Heart right ventricle (tissue), 16 donors: ENCODE data around the gene FUT2. TPM values are rescaled to one million over a fixed set of nuclear protein-coding genes. Genes with fewer than 3 reads are reported as not detected.
A peak's percentile ranks its signal among the peaks of the same experiment; 100 is the strongest.

Source experiments
- ATAC-seq, 8 donors: fragments of 200-7000 bp; cut with Tn5 transposase; one replicate each; pipeline ENCODE4 v1.9.1; 2020; ENCODE audit warnings: mild to moderate bottlenecking in 8 of 8, moderate library complexity in 8 of 8, moderate number of reproducible peaks in 1 of 8
- DNase-seq, 2 donors: peaks; one replicate each; pipeline ENCODE4 v3.0.0-alpha.2; 2020
- H3K27ac ChIP-seq, 10 donors: fragments of 200-600 bp; sonication (generic) in 2 of 10; one replicate each; pipeline versions ENCODE4 v1.5.0 to v1.8.0; 2020 to 2022; ENCODE audit warnings: mild to moderate bottlenecking in 3 of 10
- H3K27me3 ChIP-seq, 7 donors: fragments of 200-600 bp; one replicate each; pipeline ENCODE4 v1.8.0; 2021 to 2022; ENCODE audit warnings: mild to moderate bottlenecking in 2 of 7
- H3K36me3 ChIP-seq, 9 donors: fragments of 200-600 bp; sonication (generic) in 1 of 9; one replicate each; pipeline versions ENCODE4 v1.5.0 to v1.8.0; 2020 to 2022; ENCODE audit warnings: mild to moderate bottlenecking in 2 of 9
- H3K4me1 ChIP-seq, 9 donors: fragments of 200-600 bp; sonication (generic) in 1 of 9; one replicate each; pipeline versions ENCODE4 v1.5.0 to v1.8.0; 2020 to 2022; ENCODE audit warnings: mild to moderate bottlenecking in 4 of 9
- H3K4me3 ChIP-seq, 10 donors: fragments of 200-600 bp; sonication (generic) in 2 of 10; one replicate each; pipeline versions ENCODE4 v1.5.0 to v1.8.0; 2020 to 2022; ENCODE audit warnings: mild to moderate bottlenecking in 7 of 10, moderate library complexity in 2 of 10
- H3K9me3 ChIP-seq, 11 donors: fragments of 200-600 bp in 10 of 11; sonication (generic) in 2 of 11; one replicate each; pipeline versions ENCODE4 v1.5.0 to v1.8.0; 2013 to 2022; ENCODE audit warnings: mild to moderate bottlenecking in 2 of 11, control low read depth in 1 of 11, moderate library complexity in 1 of 11
- WGBS, 2 donors: extraction: QIAGEN DNeasy Blood & Tissue Kit; methylation state at CpG; one replicate each; pipeline ENCODE4 v1.1.7; 2013; ENCODE audit warnings: inconsistent platforms in 1 of 2; 5-methylcytosine and 5-hydroxymethylcytosine counted together
- intact Hi-C, 10 donors: fragments of 100-400 bp; cut with DNase I; formaldehyde crosslinking; loops; one replicate each; pipeline versions ENCODE4 v1.11.1 to v1.14.2; 2022
- polyA plus RNA-seq, 2 donors: library from polyadenylated mRNA; stranded (reverse); fragments of 200-250 nt; gene quantifications; one replicate each; pipeline ENCODE4 v1.2.3, GENCODE V29; 2013
- total RNA-seq, 10 donors: library from RNA; stranded (reverse); fragmentation: NEBNext Ultra II Directional in 3 of 10; extraction: Animal tissue kit (Norgen Biotek cat#: 25700) in 3 of 10; gene quantifications; one replicate each; pipeline versions ENCODE4 v1.2.1 to v1.2.4, GENCODE V29; 2021 to 2023
- TF ChIP-seq, protein P1 (sequence below), 9 donors: fragments of 200-600 bp; sonication (generic) in 2 of 9; IDR thresholded peaks; one replicate each; pipeline versions ENCODE4 v1.5.0 to v1.8.0; 2021 to 2022; ENCODE audit warnings: antibody characterized with exemption in 9 of 9, mild to moderate bottlenecking in 5 of 9, moderate library complexity in 1 of 9
- donor health status: Arrhythmogenic right ventricular cardiomyopathy.
- donor health status: ischemic (EF 13 %, LVEDD 7.1; RV severe dilation, severe dysfunction).
- donor health status: healthy with polysubstance abuse.
- donor health status: DM: no; HTN: yes; CAD: no.
- donor health status: DM: no; HTN: no; CAD: no.
- donor health status: ischemic (EF 25% LVEDD 6.9; RV normal size, moderate dysfunction).
- donor health status: ischemic (EF 25% LVEDD 5.7; RV mildly dilated, moderate dysfunction).
- donor health status: healthy.
- donor health status: DM: yes; HTN: yes; CAD: no.
- donor health status: Ischemic cardiomyopathy.
- donor health status: ischemic (EF 35%, LVEDD 5.7; RV mildly dilated, moderate dysfunction).
- donor health status: nonischemic (EF 11% LVEDD 7.7; RV severe dilation, severe dysfunction).
- donor health status: DM: yes; HTN: yes; CAD: no.
- donor health status: PGD.
- donor health status: ischemic (EF 29% LVEDD 5.4; RV normal size, mild dysfunction).
- donor health status: nonischemic (EF 23%, LVEDD 6.1; RV moderate dilation, normal function).

Gene FUT2
- total and polyA plus RNA-seq, 12 donors: 0.07 TPM; not detected in 11

DNA sequence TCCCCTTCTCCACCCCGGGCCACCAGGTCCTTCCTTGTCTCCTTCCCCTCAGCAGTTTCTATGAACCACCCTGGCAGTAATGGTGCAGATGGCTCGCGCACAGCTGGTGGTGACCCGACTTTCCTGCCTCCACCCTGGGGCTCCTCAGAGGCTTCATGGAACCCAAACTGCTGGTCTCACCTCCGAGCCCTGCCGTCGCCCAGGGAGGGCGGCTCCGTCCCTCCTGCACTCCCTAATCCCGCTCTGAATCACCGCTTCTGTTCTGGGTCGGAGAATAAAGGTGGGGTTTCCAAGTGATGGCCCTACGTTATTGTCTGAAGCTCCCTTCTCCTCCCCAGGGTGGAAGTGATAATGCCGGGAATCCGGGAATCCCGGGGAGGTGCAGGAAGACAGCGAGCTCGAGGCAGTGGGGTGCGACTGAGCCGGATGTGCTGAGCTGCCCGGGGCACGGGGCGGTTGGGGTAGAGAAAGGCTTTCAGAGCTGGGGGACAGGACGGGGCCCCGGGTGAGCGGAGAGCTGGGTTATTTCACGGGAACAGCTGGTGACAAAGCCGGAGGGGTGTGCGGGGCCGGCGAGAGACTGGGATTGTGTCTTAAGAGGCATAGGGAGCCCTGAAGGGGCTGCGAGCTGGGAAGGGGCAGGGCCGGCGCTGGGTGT lies 711 bp downstream of the FUT2 start:
- Histone ChIP-seq H3K27me3 (peaks cover 0 to 39% (median 15%) of the 10 kb centered on the region in 7 donors), H3K4me3 (peak overlapping the region in 7 of 10 donors; percentile 6 to 41 (median 35)), H3K4me1 (peaks cover 0 to 18% (median 8%) of the 10 kb centered on the region in 9 donors), H3K36me3 (peaks cover 0 to 2% (median 0%) of the 10 kb centered on the region in 9 donors), H3K9me3 (no peaks in the 10 kb centered on the region), H3K27ac (peak overlapping the region in 3 of 10 donors; percentile 22 to 29 (median 25))
- DNase-seq (no peak), ATAC-seq (peak; percentile 29 to 81 (median 64))
- WGBS, 2 donors: 10 to 11% methylated on average over 33 to 34 of the region's 34 CpGs
- TF ChIP-seq, protein P1, sequence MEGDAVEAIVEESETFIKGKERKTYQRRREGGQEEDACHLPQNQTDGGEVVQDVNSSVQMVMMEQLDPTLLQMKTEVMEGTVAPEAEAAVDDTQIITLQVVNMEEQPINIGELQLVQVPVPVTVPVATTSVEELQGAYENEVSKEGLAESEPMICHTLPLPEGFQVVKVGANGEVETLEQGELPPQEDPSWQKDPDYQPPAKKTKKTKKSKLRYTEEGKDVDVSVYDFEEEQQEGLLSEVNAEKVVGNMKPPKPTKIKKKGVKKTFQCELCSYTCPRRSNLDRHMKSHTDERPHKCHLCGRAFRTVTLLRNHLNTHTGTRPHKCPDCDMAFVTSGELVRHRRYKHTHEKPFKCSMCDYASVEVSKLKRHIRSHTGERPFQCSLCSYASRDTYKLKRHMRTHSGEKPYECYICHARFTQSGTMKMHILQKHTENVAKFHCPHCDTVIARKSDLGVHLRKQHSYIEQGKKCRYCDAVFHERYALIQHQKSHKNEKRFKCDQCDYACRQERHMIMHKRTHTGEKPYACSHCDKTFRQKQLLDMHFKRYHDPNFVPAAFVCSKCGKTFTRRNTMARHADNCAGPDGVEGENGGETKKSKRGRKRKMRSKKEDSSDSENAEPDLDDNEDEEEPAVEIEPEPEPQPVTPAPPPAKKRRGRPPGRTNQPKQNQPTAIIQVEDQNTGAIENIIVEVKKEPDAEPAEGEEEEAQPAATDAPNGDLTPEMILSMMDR (IDR thresholded peaks at IDR 0.05): no peak
- intact Hi-C loops: no loop called here

DNA sequence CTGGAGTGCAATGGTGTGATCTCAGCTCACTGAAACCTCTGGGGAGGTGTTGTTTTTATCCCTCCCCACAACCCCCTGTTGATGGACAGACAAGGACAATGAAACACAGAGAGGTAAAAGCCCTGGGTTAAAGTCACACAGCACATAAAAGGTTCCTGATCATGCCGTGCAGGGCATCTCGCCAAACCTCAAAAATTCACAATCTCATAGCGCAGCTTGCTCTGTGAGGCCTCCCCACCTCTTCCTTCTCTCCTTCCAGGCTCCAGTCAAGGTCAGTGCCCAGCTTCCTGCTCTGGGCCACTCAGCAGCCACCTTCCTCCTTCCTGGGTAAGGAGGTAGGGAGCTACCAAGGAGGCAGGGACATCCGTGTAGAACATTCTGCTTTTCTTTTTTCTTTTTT lies 2.3 kb downstream of the FUT2 start:
- WGBS, 2 donors: 60 to 68% methylated on average over 4 of the region's 4 CpGs
- no peak for DNase-seq
- TF ChIP-seq, protein P1 (IDR thresholded peaks at IDR 0.05): no peak
- peaks cover 0 to 18% (median 8%) of the 10 kb centered on the region in 9 donors for H3K4me1 ChIP-seq
- intact Hi-C loops: no loop called here
- peaks cover 0 to 39% (median 15%) of the 10 kb centered on the region in 7 donors for H3K27me3 ChIP-seq
- no peak overlapping the region for H3K4me3 ChIP-seq
- no peaks in the 10 kb centered on the region for H3K9me3 ChIP-seq
- H3K27ac ChIP-seq: no peak overlapping the region
- H3K36me3 ChIP-seq: peaks cover 0 to 10% (median 0%) of the 10 kb centered on the region in 9 donors
- no peak for ATAC-seq

DNA sequence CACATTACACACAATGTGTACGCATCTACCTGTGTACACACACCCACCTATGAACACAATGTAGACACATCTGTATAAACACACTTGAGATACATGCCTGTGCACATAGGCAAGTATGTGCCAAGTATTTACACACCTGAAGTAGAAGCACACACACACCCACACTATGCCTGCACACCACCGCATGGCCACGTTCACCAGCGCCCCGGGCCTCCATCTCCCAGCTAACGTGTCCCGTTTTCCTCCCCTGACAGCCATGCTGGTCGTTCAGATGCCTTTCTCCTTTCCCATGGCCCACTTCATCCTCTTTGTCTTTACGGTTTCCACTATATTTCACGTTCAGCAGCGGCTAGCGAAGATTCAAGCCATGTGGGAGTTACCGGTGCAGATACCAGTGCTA lies 6.9 kb downstream of the FUT2 start:
- peaks cover 0 to 9% (median 0%) of the 10 kb centered on the region in 7 donors for H3K27me3 ChIP-seq
- ATAC-seq: no peak
- peaks cover 0 to 5% (median 0%) of the 10 kb centered on the region in 9 donors for H3K4me1 ChIP-seq
- intact Hi-C loops: no loop called here
- H3K9me3 ChIP-seq: no peaks in the 10 kb centered on the region
- TF ChIP-seq, protein P1 (IDR thresholded peaks at IDR 0.05): no peak
- H3K4me3 ChIP-seq: no peak overlapping the region
- 92% methylated on average over 13 of the region's 13 CpGs for WGBS, 2 donors
- DNase-seq: no peak
- peaks cover 0 to 24% (median 0%) of the 10 kb centered on the region in 9 donors for H3K36me3 ChIP-seq
- H3K27ac ChIP-seq: no peak overlapping the region

DNA sequence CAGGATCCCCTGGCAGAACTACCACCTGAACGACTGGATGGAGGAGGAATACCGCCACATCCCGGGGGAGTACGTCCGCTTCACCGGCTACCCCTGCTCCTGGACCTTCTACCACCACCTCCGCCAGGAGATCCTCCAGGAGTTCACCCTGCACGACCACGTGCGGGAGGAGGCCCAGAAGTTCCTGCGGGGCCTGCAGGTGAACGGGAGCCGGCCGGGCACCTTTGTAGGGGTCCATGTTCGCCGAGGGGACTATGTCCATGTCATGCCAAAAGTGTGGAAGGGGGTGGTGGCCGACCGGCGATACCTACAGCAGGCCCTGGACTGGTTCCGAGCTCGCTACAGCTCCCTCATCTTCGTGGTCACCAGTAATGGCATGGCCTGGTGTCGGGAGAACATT lies 7.5 kb downstream of the FUT2 start:
- ATAC-seq: no peak
- H3K4me1 ChIP-seq: peaks cover 0 to 1% (median 0%) of the 10 kb centered on the region in 9 donors

More for the DNA sequence above, 7.5 kb downstream of the FUT2 start:
- Histone ChIP-seq H3K27me3 (peaks cover 0 to 3% (median 0%) of the 10 kb centered on the region in 7 donors), H3K36me3 (peaks cover 0 to 24% (median 0%) of the 10 kb centered on the region in 9 donors), H3K4me3 (no peak overlapping the region), H3K27ac (no peak overlapping the region), H3K9me3 (no peaks in the 10 kb centered on the region)
- TF ChIP-seq, protein P1 (IDR thresholded peaks at IDR 0.05): no peak
- DNase-seq: no peak
- 92 to 97% methylated on average over 20 to 23 of the region's 23 CpGs for WGBS, 2 donors
- intact Hi-C loops: no loop called here
